MCF 10A (cell line): ENCODE results near the gene ALKBH1. TPM values are rescaled to one million over a fixed set of nuclear protein-coding genes. Genes with fewer than 3 reads are reported as not detected.

ENCODE experiments used
- BruUV-seq: library from RNA; stranded (reverse); fragments of 400-500 nt; replicated peaks from 2 replicates; lab custom pipeline; 2021; lab: Mats Ljungman, UMichigan
- CTCF ChIA-PET: fragments of 300-600 bp; sonication (Branson Sonifier 250); formaldehyde crosslinking; extraction: SDS; loops from one replicate; lab custom pipeline; 2021; ENCODE audit warnings: antibody characterized with exemption, inconsistent platforms; lab: Yijun Ruan, JAX
- POLR2A ChIA-PET: fragments of 300-600, 350-650 bp; sonication (Branson Sonifier 250); formaldehyde crosslinking; extraction: SDS; loops from one replicate; lab custom pipeline; 2020; ENCODE audit warnings: antibody characterized with exemption, inconsistent platforms; lab: Yijun Ruan, JAX
- DNase-seq: peaks from one replicate; pipeline ENCODE4 v3.0.0-alpha.2; 2018; ENCODE audit not compliant: unreplicated experiment
- H3K27ac Mint-ChIP-seq: one replicate; pipeline ENCODE4 v1.8.0; 2022; ENCODE audit warnings: mild to moderate bottlenecking, low read depth, mixed read lengths; ENCODE audit not compliant: unreplicated experiment
- H3K27me3 Mint-ChIP-seq: one replicate; pipeline ENCODE4 v1.8.0; 2022; ENCODE audit warnings: mixed read lengths; ENCODE audit not compliant: insufficient read depth, unreplicated experiment
- H3K36me3 Mint-ChIP-seq: one replicate; pipeline ENCODE4 v1.8.0; 2022; ENCODE audit warnings: mild to moderate bottlenecking, moderate library complexity, mixed read lengths; ENCODE audit not compliant: insufficient read depth, unreplicated experiment
- H3K4me1 Mint-ChIP-seq: one replicate; pipeline ENCODE4 v1.8.0; 2022; ENCODE audit warnings: mixed read lengths; ENCODE audit not compliant: insufficient read depth, unreplicated experiment
- H3K4me3 Mint-ChIP-seq: one replicate; pipeline ENCODE4 v1.8.0; 2022; ENCODE audit warnings: mild to moderate bottlenecking, moderate library complexity, mixed read lengths; ENCODE audit not compliant: unreplicated experiment
- H3K9me3 Mint-ChIP-seq: one replicate; pipeline ENCODE4 v1.8.0; 2022; ENCODE audit warnings: mixed read lengths; ENCODE audit not compliant: unreplicated experiment
- intact Hi-C: fragments of 100-400 bp; cut with micrococcal nuclease; formaldehyde crosslinking; loops from 2 replicates; pipeline ENCODE4 v1.14.1; 2022
- total RNA-seq: library from RNA; stranded (reverse); gene quantifications from 2 replicates; pipeline ENCODE4 v1.2.3, GENCODE V29; 2022
- TF ChIP-seq, protein P1 (sequence below): fragments of 200-600 bp; IDR thresholded peaks from one replicate; pipeline ENCODE4 v1.8.0; 2022; ENCODE audit warnings: antibody characterized with exemption, mild to moderate bottlenecking; ENCODE audit not compliant: unreplicated experiment

The ALKBH1 gene
- total RNA-seq, 1 experiment from 2014 or later: 14.4 TPM

DNA sequence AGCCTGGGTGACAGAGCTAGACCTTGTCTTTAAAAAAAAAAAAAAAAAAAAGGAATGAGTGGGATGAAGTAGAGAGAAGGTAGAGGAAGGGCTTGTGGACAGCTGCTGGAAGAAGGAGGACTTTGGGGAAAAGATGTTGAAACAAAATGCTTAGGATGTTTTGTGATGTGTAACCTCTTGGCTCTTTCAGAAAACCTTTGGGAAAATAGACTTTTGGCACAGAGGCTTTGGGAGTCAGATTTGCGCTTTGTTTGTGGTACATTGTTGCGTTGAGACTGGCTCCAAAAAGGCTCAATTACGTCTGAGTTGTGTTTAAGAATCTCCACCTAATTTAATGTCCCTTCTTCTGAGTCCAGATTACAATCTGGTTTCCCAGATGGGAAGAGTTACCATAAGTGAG is 58.5 kb downstream of the ALKBH1 start:
- ChIA-PET POLR2A (no interaction called here), CTCF (no interaction called here)
- H3K36me3 Mint-ChIP-seq: peaks cover 7% of the 10 kb centered on the region
- H3K4me1 Mint-ChIP-seq: no peaks in the 10 kb centered on the region
- H3K9me3 Mint-ChIP-seq: no peaks in the 10 kb centered on the region
- no peaks in the 10 kb centered on the region for H3K27me3 Mint-ChIP-seq
- intact Hi-C loops: no loop called here
- H3K4me3 Mint-ChIP-seq: no peak overlapping the region
- no peak for DNase-seq
- no peak overlapping the region for H3K27ac Mint-ChIP-seq
- no TSS peak for BruUV-seq
- TF ChIP-seq, protein P1, sequence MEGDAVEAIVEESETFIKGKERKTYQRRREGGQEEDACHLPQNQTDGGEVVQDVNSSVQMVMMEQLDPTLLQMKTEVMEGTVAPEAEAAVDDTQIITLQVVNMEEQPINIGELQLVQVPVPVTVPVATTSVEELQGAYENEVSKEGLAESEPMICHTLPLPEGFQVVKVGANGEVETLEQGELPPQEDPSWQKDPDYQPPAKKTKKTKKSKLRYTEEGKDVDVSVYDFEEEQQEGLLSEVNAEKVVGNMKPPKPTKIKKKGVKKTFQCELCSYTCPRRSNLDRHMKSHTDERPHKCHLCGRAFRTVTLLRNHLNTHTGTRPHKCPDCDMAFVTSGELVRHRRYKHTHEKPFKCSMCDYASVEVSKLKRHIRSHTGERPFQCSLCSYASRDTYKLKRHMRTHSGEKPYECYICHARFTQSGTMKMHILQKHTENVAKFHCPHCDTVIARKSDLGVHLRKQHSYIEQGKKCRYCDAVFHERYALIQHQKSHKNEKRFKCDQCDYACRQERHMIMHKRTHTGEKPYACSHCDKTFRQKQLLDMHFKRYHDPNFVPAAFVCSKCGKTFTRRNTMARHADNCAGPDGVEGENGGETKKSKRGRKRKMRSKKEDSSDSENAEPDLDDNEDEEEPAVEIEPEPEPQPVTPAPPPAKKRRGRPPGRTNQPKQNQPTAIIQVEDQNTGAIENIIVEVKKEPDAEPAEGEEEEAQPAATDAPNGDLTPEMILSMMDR: no peak

DNA sequence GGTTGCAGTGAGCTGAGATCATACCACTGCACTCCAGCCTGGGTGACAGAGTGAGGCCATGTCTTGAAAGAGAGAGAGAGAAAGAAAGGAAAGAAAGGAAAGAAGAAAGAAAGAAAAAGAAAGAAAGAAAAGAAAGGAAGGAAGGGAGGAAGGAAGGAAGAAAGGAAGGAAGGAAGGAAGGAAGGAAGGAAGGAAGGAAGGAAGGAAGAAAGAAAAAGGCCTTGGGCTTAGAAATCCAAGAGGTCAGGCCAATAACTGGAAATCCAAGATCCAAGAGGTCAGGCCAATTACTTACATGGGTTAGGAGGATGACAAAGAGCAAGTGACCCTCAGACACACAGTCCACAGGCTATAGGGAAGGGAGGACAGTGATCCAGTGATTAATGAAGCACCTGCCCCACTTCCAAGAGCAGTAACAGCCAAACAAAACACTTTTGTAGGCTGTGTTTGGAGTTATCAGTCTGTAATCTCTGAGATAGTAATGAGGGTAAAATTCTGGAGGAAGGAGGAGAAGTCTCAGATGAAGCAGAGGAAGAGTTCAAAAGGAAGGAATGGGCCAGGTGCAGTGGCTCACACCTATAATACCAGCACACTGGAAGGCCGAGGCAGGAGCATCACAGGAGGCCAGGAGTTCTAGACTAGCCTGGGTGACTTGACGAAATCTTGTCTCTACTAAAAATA is 59.2 kb downstream of the ALKBH1 start:
- intact Hi-C loops: no loop called here
- H3K9me3 Mint-ChIP-seq: no peaks in the 10 kb centered on the region
- BruUV-seq: no TSS peak
- ChIA-PET POLR2A (interaction anchor here (0.9 kb wide), 1 partner anchor 10 kb away, joined by 6 read pairs; no protein-coding TSS in a partner anchor), CTCF (interaction anchor here (0.6 kb wide), 2 partner anchors 16 to 775 kb away, joined by 3 read pairs; no protein-coding TSS in a partner anchor)
- H3K36me3 Mint-ChIP-seq: peaks cover 7% of the 10 kb centered on the region
- no peak for DNase-seq
- no peak overlapping the region for H3K4me3 Mint-ChIP-seq
- no peaks in the 10 kb centered on the region for H3K4me1 Mint-ChIP-seq
- TF ChIP-seq, protein P1: no peak
- H3K27ac Mint-ChIP-seq: no peak overlapping the region
- no peaks in the 10 kb centered on the region for H3K27me3 Mint-ChIP-seq

DNA sequence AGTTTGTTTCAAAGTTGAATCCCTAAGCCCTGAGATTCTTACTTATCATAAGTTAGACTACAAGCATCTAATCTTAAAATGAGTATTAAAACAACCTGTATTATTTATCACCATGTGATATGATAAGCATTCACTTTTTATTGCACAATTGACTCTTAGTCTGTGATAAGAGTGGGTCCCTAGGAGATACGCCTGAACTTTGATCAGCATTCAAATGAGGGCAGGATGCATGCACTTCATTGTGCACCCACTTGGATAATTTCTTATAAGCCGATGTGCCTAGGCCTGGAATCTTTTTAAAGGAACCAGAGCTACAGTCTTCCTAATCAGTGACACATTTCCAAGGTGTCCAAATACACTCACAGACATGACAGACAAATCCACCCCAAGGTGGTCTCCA is 60.0 kb downstream of the ALKBH1 start:
- CTCF ChIA-PET: interaction anchor here (0.6 to 4.3 kb wide), 4 partner anchors 7 to 775 kb away, joined by 3 to 31 read pairs (median 3); no protein-coding TSS in a partner anchor
- no TSS peak for BruUV-seq
- no peaks in the 10 kb centered on the region for H3K27me3 Mint-ChIP-seq
- H3K27ac Mint-ChIP-seq: no peak overlapping the region
- no peak overlapping the region for H3K4me3 Mint-ChIP-seq
- H3K9me3 Mint-ChIP-seq: no peaks in the 10 kb centered on the region
- TF ChIP-seq, protein P1: no peak
- no peaks in the 10 kb centered on the region for H3K4me1 Mint-ChIP-seq
- no peak for DNase-seq
- POLR2A ChIA-PET: interaction anchor here (0.9 kb wide), 1 partner anchor 11 kb away, joined by 6 read pairs; no protein-coding TSS in a partner anchor
- intact Hi-C loops: no loop called here
- H3K36me3 Mint-ChIP-seq: peaks cover 7% of the 10 kb centered on the region

DNA sequence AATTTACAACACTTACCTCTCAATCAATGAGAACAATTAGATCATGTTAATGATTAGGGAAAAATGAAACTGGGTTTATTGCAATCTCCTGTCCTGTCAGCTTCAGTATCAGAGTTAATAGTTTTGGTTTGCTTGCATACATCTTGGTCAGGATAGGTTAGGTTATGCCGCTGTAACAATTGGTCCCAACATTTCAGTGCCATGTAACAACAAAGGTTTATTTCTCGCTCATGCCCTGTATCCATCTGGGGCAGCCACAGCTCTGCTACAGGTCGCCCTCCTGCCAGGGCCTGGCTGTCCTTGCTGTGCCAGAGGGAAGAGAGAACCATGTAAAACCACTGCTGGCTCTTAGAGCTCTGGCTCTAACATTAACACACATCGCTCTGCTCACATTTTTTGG is 60.9 kb downstream of the ALKBH1 start:
- Mint-ChIP-seq H3K9me3 (no peaks in the 10 kb centered on the region), H3K36me3 (peaks cover 7% of the 10 kb centered on the region), H3K27ac (no peak overlapping the region), H3K4me1 (no peaks in the 10 kb centered on the region), H3K4me3 (no peak overlapping the region), H3K27me3 (no peaks in the 10 kb centered on the region)
- DNase-seq: no peak
- ChIA-PET POLR2A (no interaction called here), CTCF (interaction anchor here (1.1 to 4.3 kb wide), 2 partner anchors 8 to 187 kb away, joined by 3 to 31 read pairs; no protein-coding TSS in a partner anchor)
- intact Hi-C loops: no loop called here
- TF ChIP-seq, protein P1: no peak
- no TSS peak for BruUV-seq
